ENCODE measurements around the gene C4orf50. TPM values are rescaled to one million over a fixed set of nuclear protein-coding genes. Genes with fewer than 3 reads are reported as not detected.
"Not testable (repeated sequence)": the region's sequence is repeated elsewhere in the genome, so short reads cannot be mapped to it uniquely, and the experiment has no call there.

C4orf50 gene
- total and polyA plus RNA-seq, 2 donors (not counting 1 experiment from before 2014, with no cell fraction given) = 0.02 TPM; not detected in 1

- Histone ChIP-seq H3K4me1 (ENCODE audit: control insufficient read depth in 2 of 2, insufficient read depth in 2 of 2, low read length in 2 of 2) (no peaks in the 10 kb centered on the region), H3K9ac (ENCODE audit: low read length) (no peak overlapping the region), H3K36me3 (replicated peaks in 1 of 2; ENCODE audit: control extremely low read depth in 1 of 2, control insufficient read depth in 1 of 2, extremely low read depth in 1 of 2, insufficient read depth in 2 of 2, low read length in 1 of 2) (no peaks in the 10 kb centered on the region), H3K4me2 (replicated peaks; ENCODE audit: low read depth, low read length, poor library complexity, severe bottlenecking) (no peak overlapping the region), H4K20me1 (ENCODE audit: control insufficient read depth, insufficient read depth, low read length, poor library complexity, severe bottlenecking) (no peaks in the 10 kb centered on the region), H3K79me2 (ENCODE audit: control insufficient read depth, insufficient read depth, low read length) (no peaks in the 10 kb centered on the region), H2AFZ (ENCODE audit: insufficient read depth, low read depth, low read length, poor library complexity, severe bottlenecking) (no peak overlapping the region), H3K9me3 (ENCODE audit: control extremely low read depth in 1 of 3, control insufficient read depth in 2 of 3, insufficient read depth in 1 of 3, low read length in 2 of 3) (peaks cover 0 to 14% (median 0%) of the 10 kb centered on the region in 3 donors), H3K4me3 (ENCODE audit: control extremely low read depth in 1 of 5, extremely low read depth in 1 of 5, insufficient read depth in 1 of 5, low read depth in 2 of 5, low read length in 4 of 5) (no peak overlapping the region), H3K27me3 (replicated peaks in 1 of 4; ENCODE audit: control extremely low read depth in 1 of 4, control insufficient read depth in 3 of 4, insufficient read depth in 4 of 4, low read length in 3 of 4) (no peaks in the 10 kb centered on the region), H3K27ac (ENCODE audit: low read length in 2 of 2) (no peak overlapping the region)
- ATAC-seq (ENCODE audit: low read depth) (no peak), DNase-seq (no peak)
- ChIA-PET POLR2A (no interaction called here), CTCF (no interaction called here)
- Mint-ChIP-seq H3K4me3 (no peak overlapping the region), H3K27me3 (peaks cover 20% of the 10 kb centered on the region), H3K27ac (no peak overlapping the region), H3K4me1 (no peaks in the 10 kb centered on the region), H3K9me3 (ENCODE audit: insufficient read depth) (no peaks in the 10 kb centered on the region)
- WGBS (ENCODE audit: insufficient coverage) = 86% methylated on average over 21 of the region's 23 CpGs
- TF ChIP-seq EZH2 (IDR thresholded peaks at IDR 0.05; ENCODE audit: borderline replicate concordance, insufficient read depth, low read depth, low read length, poor library complexity, severe bottlenecking) = no peak
- TF ChIP-seq, protein P1, sequence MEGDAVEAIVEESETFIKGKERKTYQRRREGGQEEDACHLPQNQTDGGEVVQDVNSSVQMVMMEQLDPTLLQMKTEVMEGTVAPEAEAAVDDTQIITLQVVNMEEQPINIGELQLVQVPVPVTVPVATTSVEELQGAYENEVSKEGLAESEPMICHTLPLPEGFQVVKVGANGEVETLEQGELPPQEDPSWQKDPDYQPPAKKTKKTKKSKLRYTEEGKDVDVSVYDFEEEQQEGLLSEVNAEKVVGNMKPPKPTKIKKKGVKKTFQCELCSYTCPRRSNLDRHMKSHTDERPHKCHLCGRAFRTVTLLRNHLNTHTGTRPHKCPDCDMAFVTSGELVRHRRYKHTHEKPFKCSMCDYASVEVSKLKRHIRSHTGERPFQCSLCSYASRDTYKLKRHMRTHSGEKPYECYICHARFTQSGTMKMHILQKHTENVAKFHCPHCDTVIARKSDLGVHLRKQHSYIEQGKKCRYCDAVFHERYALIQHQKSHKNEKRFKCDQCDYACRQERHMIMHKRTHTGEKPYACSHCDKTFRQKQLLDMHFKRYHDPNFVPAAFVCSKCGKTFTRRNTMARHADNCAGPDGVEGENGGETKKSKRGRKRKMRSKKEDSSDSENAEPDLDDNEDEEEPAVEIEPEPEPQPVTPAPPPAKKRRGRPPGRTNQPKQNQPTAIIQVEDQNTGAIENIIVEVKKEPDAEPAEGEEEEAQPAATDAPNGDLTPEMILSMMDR (IDR thresholded peaks at IDR 0.05) = no peak
- intact Hi-C loops (cut with micrococcal nuclease) = no loop called here
Observed at GRCh38 chr4:5993876-5994811, 24.1 kb downstream of the C4orf50 start.

DNA sequence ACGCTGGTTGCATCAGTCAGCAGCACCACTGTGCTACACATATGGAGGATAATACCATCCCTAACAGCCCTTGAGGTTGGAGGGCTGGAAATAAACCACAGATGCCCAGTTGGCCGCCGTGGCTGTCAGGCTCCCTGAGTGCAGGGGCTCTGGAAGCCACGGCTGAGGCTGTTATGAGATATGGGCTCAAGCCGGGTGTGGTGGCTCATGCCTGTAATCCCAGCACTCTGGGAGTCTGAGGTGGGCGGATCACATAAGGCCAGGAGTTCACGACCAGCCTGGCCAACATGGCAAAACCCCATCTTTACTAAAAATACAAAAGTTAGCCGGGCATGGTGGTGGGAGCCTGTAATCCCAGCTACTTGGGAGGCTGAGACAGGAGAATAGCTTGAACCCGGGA is 24.9 kb downstream of the C4orf50 start:
- H2AFZ ChIP-seq (ENCODE audit: insufficient read depth, low read depth, low read length, poor library complexity, severe bottlenecking); H3K4me3 Mint-ChIP-seq; H3K4me1 ChIP-seq (ENCODE audit: control insufficient read depth in 2 of 2, insufficient read depth in 2 of 2, low read length in 2 of 2); H3K79me2 ChIP-seq (ENCODE audit: control insufficient read depth, insufficient read depth, low read length); ATAC-seq (ENCODE audit: low read depth); H3K27me3 ChIP-seq (replicated peaks in 1 of 4; ENCODE audit: control extremely low read depth in 1 of 4, control insufficient read depth in 3 of 4, insufficient read depth in 4 of 4, low read length in 3 of 4); H3K4me2 ChIP-seq (replicated peaks; ENCODE audit: low read depth, low read length, poor library complexity, severe bottlenecking); POLR2A ChIA-PET; H3K9me3 Mint-ChIP-seq (ENCODE audit: insufficient read depth); DNase-seq; H3K4me1 Mint-ChIP-seq; intact Hi-C loops (cut with micrococcal nuclease); H3K27ac Mint-ChIP-seq; H3K36me3 ChIP-seq (replicated peaks in 1 of 2; ENCODE audit: control extremely low read depth in 1 of 2, control insufficient read depth in 1 of 2, extremely low read depth in 1 of 2, insufficient read depth in 2 of 2, low read length in 1 of 2); H4K20me1 ChIP-seq (ENCODE audit: control insufficient read depth, insufficient read depth, low read length, poor library complexity, severe bottlenecking); H3K27ac ChIP-seq (ENCODE audit: low read length in 2 of 2); H3K9ac ChIP-seq (ENCODE audit: low read length); H3K4me3 ChIP-seq (ENCODE audit: control extremely low read depth in 1 of 5, extremely low read depth in 1 of 5, insufficient read depth in 1 of 5, low read depth in 2 of 5, low read length in 4 of 5): not testable (repeated sequence)
- CTCF ChIA-PET = interaction anchor here (1.3 kb wide), 1 partner anchor 10 kb away, joined by 3 read pairs; no protein-coding TSS in a partner anchor
- H3K27me3 Mint-ChIP-seq = peaks cover 19% of the 10 kb centered on the region
- WGBS (ENCODE audit: insufficient coverage) = 100% methylated on average over 2 of the region's 9 CpGs
- peaks cover 0 to 14% (median 0%) of the 10 kb centered on the region in 3 donors for H3K9me3 ChIP-seq (ENCODE audit: control extremely low read depth in 1 of 3, control insufficient read depth in 2 of 3, insufficient read depth in 1 of 3, low read length in 2 of 3)
